ENCODE data around the gene CARS2. TPM values are rescaled to one million over a fixed set of nuclear protein-coding genes. Genes with fewer than 3 reads are reported as not detected.

Gene CARS2
- total RNA-seq, 1 donor from 2014 or later, result 74.6 TPM

DNA sequence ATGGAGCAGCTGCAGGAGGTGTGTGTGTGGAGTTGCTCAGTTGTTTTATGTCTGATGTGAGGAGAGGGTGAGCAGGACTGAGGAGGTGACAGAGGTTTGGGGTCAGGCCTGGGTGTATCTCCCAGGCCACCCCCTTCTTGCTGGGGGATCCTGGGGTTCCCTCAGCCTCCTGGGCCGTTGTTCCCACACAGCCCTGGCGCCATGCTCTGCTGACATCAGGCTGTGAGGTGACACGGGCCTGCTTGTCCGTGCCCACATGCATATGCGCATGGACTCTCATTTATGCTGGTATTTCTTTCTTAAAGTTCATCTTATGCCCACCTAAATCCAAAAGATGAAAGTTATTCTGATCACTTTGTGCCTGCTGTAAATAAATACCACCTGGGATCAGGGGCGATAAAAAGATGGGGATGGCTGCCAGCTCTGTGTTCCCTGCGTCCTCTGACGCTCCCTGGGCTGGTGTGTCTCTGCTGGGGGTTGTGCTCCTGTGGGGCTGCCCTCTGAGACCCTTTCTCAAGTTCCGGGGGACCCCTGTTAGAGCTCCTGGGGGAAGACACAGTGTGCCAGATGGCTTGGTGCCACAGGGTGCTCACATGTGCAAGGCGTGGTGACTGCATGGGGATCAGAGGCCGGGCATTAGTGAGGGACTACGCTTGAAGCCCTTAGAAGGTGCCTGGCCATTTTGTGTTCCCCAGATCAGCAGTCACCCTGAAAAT, 78.0 kb downstream of the CARS2 start:
- Histone ChIP-seq H3K27ac (ENCODE audit: low read depth, low read length) (no peak overlapping the region), H3K36me3 (ENCODE audit: control insufficient read depth in 3 of 3, insufficient read depth in 3 of 3, low read length in 3 of 3) (peaks cover 32 to 40% (median 37%) of the 10 kb centered on the region in 3 donors), H3K9ac (ENCODE audit: low read depth in 1 of 3, low read length in 3 of 3) (no peak overlapping the region), H3K27me3 (ENCODE audit: control insufficient read depth in 3 of 3, insufficient read depth in 3 of 3, low read length in 3 of 3) (no peaks in the 10 kb centered on the region), H3K4me1 (ENCODE audit: control insufficient read depth in 3 of 3, insufficient read depth in 3 of 3, low read length in 3 of 3) (peaks cover 12 to 25% (median 16%) of the 10 kb centered on the region in 3 donors), H3K9me3 (ENCODE audit: control insufficient read depth in 3 of 3, low read length in 3 of 3) (no peaks in the 10 kb centered on the region), H3K4me3 (ENCODE audit: low read length in 3 of 3) (no peak overlapping the region)

DNA sequence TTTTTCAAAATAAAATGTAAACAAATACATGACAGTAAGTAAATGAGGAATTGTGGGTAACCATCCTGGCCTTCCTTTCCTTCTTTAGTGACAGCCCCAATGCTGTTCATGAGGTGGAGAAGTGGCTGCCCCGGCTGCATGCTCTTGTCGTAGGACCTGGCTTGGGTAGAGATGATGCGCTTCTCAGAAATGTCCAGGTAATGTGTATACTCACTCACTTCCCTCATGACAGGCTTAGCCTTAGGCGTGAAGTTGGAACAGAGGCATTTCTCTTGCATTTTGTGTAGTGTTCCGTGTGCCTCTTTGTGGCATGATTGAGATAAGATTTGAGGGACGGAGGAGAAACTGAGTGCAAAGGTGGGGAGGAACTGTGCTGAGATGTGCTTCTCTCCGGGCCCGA, 78.6 kb downstream of the CARS2 start:
- Histone ChIP-seq H3K27me3 (ENCODE audit: control insufficient read depth in 3 of 3, insufficient read depth in 3 of 3, low read length in 3 of 3) (no peaks in the 10 kb centered on the region), H3K4me1 (ENCODE audit: control insufficient read depth in 3 of 3, insufficient read depth in 3 of 3, low read length in 3 of 3) (peaks cover 12 to 25% (median 16%) of the 10 kb centered on the region in 3 donors), H3K36me3 (ENCODE audit: control insufficient read depth in 3 of 3, insufficient read depth in 3 of 3, low read length in 3 of 3) (peaks cover 36 to 44% (median 42%) of the 10 kb centered on the region in 3 donors), H3K9me3 (ENCODE audit: control insufficient read depth in 3 of 3, low read length in 3 of 3) (no peaks in the 10 kb centered on the region), H3K27ac (ENCODE audit: low read depth, low read length) (no peak overlapping the region), H3K9ac (ENCODE audit: low read depth in 1 of 3, low read length in 3 of 3) (no peak overlapping the region), H3K4me3 (ENCODE audit: low read length in 3 of 3) (no peak overlapping the region)

GRCh38 chr13:110626521-110626920, 79.4 kb downstream of the CARS2 start:
- Histone ChIP-seq H3K9ac (ENCODE audit: low read depth in 1 of 3, low read length in 3 of 3) (no peak overlapping the region), H3K36me3 (ENCODE audit: control insufficient read depth in 3 of 3, insufficient read depth in 3 of 3, low read length in 3 of 3) (peaks cover 36 to 47% (median 44%) of the 10 kb centered on the region in 3 donors), H3K4me3 (ENCODE audit: low read length in 3 of 3) (no peak overlapping the region), H3K27ac (ENCODE audit: low read depth, low read length) (no peak overlapping the region), H3K9me3 (ENCODE audit: control insufficient read depth in 3 of 3, low read length in 3 of 3) (no peaks in the 10 kb centered on the region), H3K4me1 (ENCODE audit: control insufficient read depth in 3 of 3, insufficient read depth in 3 of 3, low read length in 3 of 3) (peaks cover 12 to 25% (median 16%) of the 10 kb centered on the region in 3 donors), H3K27me3 (ENCODE audit: control insufficient read depth in 3 of 3, insufficient read depth in 3 of 3, low read length in 3 of 3) (no peaks in the 10 kb centered on the region)

DNA sequence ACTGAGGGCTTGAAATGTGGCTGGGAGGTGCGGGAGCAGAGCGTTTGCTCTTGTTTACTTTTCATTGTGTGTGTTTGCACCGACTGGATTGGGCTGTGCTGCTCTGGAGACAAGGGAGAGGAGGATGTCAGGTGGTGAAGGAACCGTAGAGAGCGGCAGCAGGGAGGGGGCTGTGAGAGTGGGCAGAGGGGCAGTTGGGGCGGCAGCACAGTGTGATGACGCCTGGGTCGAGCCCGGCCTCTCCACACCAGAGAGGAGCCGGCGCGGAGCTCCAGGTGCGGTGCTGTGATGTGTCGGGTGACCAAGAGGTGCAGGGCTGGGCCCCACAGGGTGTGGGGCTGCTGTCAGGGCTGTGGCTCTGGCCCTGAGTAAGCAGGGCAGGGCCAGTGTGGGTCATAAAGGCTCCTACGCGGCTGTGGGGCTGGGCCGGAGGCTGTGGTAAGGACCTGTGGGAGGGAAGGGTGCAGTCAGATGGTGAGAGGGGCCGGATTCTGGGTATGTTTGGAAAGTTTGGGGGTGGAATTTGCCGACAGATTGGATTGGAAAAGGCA, 80.1 kb downstream of the CARS2 start:
- Histone ChIP-seq H3K36me3 (ENCODE audit: control insufficient read depth in 3 of 3, insufficient read depth in 3 of 3, low read length in 3 of 3) (peaks cover 35 to 47% (median 44%) of the 10 kb centered on the region in 3 donors), H3K27ac (ENCODE audit: low read depth, low read length) (no peak overlapping the region)

GRCh38 chr13:110624766-110625756, 80.9 kb downstream of the CARS2 start:
- H3K9me3 ChIP-seq (ENCODE audit: control insufficient read depth in 3 of 3, low read length in 3 of 3), result no peaks in the 10 kb centered on the region
- no peak overlapping the region for H3K27ac ChIP-seq (ENCODE audit: low read depth, low read length)
- peaks cover 33 to 47% (median 44%) of the 10 kb centered on the region in 3 donors for H3K36me3 ChIP-seq (ENCODE audit: control insufficient read depth in 3 of 3, insufficient read depth in 3 of 3, low read length in 3 of 3)
- H3K9ac ChIP-seq (ENCODE audit: low read depth in 1 of 3, low read length in 3 of 3), result no peak overlapping the region
- peaks cover 9 to 25% (median 10%) of the 10 kb centered on the region in 3 donors for H3K4me1 ChIP-seq (ENCODE audit: control insufficient read depth in 3 of 3, insufficient read depth in 3 of 3, low read length in 3 of 3)
- no peaks in the 10 kb centered on the region for H3K27me3 ChIP-seq (ENCODE audit: control insufficient read depth in 3 of 3, insufficient read depth in 3 of 3, low read length in 3 of 3)
- no peak overlapping the region for H3K4me3 ChIP-seq (ENCODE audit: low read length in 3 of 3)

More for the DNA sequence above, 80.1 kb downstream of the CARS2 start:
- Histone ChIP-seq H3K27me3 (ENCODE audit: control insufficient read depth in 3 of 3, insufficient read depth in 3 of 3, low read length in 3 of 3) (no peaks in the 10 kb centered on the region), H3K9ac (ENCODE audit: low read depth in 1 of 3, low read length in 3 of 3) (no peak overlapping the region), H3K9me3 (ENCODE audit: control insufficient read depth in 3 of 3, low read length in 3 of 3) (no peaks in the 10 kb centered on the region), H3K4me3 (ENCODE audit: low read length in 3 of 3) (no peak overlapping the region), H3K4me1 (ENCODE audit: control insufficient read depth in 3 of 3, insufficient read depth in 3 of 3, low read length in 3 of 3) (peaks cover 9 to 25% (median 13%) of the 10 kb centered on the region in 3 donors)

- H3K4me3 ChIP-seq (ENCODE audit: low read length in 3 of 3), result no peak overlapping the region
- no peaks in the 10 kb centered on the region for H3K27me3 ChIP-seq (ENCODE audit: control insufficient read depth in 3 of 3, insufficient read depth in 3 of 3, low read length in 3 of 3)
- H3K9me3 ChIP-seq (ENCODE audit: control insufficient read depth in 3 of 3, low read length in 3 of 3), result no peaks in the 10 kb centered on the region
- H3K36me3 ChIP-seq (ENCODE audit: control insufficient read depth in 3 of 3, insufficient read depth in 3 of 3, low read length in 3 of 3), result peaks cover 20 to 34% (median 25%) of the 10 kb centered on the region in 3 donors
- peaks cover 24 to 28% (median 24%) of the 10 kb centered on the region in 3 donors for H3K4me1 ChIP-seq (ENCODE audit: control insufficient read depth in 3 of 3, insufficient read depth in 3 of 3, low read length in 3 of 3)
- H3K27ac ChIP-seq (ENCODE audit: low read depth, low read length), result no peak overlapping the region
- peak overlapping the region in 1 of 3 donors; percentile 30 for H3K9ac ChIP-seq (ENCODE audit: low read depth in 1 of 3, low read length in 3 of 3)
Observed at GRCh38 chr13:110620596-110620995, 85.3 kb downstream of the CARS2 start.

DNA sequence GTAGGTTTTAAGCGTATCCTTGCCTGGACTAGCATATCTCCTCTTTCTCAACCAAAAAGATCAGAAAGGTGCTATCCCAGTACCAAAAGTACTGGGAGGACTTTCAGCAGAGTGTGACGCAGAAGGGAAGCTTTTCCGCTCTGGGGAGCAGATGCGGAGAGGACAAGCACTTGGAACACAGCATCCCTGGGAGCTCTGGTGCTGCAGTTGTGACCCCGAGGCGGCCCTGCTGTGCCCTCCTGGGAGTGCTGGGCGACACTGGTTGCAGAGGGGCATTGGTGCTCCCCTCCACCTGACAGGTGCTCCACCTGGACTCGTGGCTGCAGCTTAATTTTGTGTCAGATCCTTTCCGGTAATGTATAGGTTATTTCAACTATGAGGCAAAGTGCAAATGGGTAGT, 87.1 kb downstream of the CARS2 start:
- peaks cover 28 to 34% (median 28%) of the 10 kb centered on the region in 3 donors for H3K4me1 ChIP-seq (ENCODE audit: control insufficient read depth in 3 of 3, insufficient read depth in 3 of 3, low read length in 3 of 3)
- peaks cover 0 to 3% (median 0%) of the 10 kb centered on the region in 3 donors for H3K9me3 ChIP-seq (ENCODE audit: control insufficient read depth in 3 of 3, low read length in 3 of 3)
- H3K27ac ChIP-seq (ENCODE audit: low read depth, low read length), result no peak overlapping the region

GRCh38 chr13:110618167-110618566, 87.7 kb downstream of the CARS2 start:
- Histone ChIP-seq H3K27me3 (ENCODE audit: control insufficient read depth in 3 of 3, insufficient read depth in 3 of 3, low read length in 3 of 3) (no peaks in the 10 kb centered on the region), H3K9ac (ENCODE audit: low read depth in 1 of 3, low read length in 3 of 3) (peak overlapping the region in 1 of 3 donors; percentile 0), H3K36me3 (ENCODE audit: control insufficient read depth in 3 of 3, insufficient read depth in 3 of 3, low read length in 3 of 3) (peaks cover 6 to 13% (median 10%) of the 10 kb centered on the region in 3 donors), H3K4me1 (ENCODE audit: control insufficient read depth in 3 of 3, insufficient read depth in 3 of 3, low read length in 3 of 3) (peaks cover 28 to 34% (median 28%) of the 10 kb centered on the region in 3 donors), H3K27ac (ENCODE audit: low read depth, low read length) (no peak overlapping the region), H3K9me3 (ENCODE audit: control insufficient read depth in 3 of 3, low read length in 3 of 3) (peaks cover 0 to 3% (median 0%) of the 10 kb centered on the region in 3 donors), H3K4me3 (ENCODE audit: low read length in 3 of 3) (no peak overlapping the region)

More for the DNA sequence above, 87.1 kb downstream of the CARS2 start:
- Histone ChIP-seq H3K36me3 (ENCODE audit: control insufficient read depth in 3 of 3, insufficient read depth in 3 of 3, low read length in 3 of 3) (peaks cover 10 to 17% (median 14%) of the 10 kb centered on the region in 3 donors), H3K27me3 (ENCODE audit: control insufficient read depth in 3 of 3, insufficient read depth in 3 of 3, low read length in 3 of 3) (no peaks in the 10 kb centered on the region), H3K9ac (ENCODE audit: low read depth in 1 of 3, low read length in 3 of 3) (no peak overlapping the region), H3K4me3 (ENCODE audit: low read length in 3 of 3) (no peak overlapping the region)

DNA sequence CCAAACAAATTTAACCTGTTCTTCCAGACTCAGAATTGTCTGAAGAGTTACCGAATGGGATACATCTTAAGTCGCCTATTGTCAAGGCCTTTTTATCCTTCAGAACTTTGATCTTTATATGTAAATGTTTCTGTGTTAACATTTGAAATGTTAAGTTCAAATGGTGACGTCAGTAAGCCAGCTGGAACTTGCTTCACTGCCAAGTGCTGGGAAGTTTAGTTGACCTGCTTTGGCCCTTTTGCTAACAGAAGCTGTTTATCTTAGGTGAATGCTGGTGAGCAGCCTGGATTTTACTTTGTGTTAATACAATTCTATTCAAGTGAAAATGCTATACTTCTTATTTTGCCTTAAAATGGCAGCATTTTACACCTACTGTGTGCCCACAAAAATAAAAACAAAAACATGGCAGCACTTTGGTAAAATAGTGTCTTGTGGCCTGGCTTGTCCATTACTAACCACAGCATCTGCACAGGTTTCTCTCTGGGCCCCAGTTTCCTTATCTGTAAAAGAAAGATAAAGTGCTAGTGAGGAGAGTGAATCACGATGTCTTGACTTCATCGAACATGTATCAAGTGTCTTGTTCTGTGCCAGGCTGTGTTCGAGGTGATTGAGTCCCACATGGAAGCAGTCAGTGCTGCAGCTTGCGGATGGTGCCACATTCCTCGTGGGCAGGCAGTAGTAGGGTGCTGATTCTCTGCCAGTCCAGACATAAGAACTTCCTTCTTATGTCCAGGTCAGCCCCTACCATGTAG, 88.4 kb downstream of the CARS2 start:
- Histone ChIP-seq H3K27ac (ENCODE audit: low read depth, low read length) (peak overlapping the region; percentile 20), H3K27me3 (ENCODE audit: control insufficient read depth in 3 of 3, insufficient read depth in 3 of 3, low read length in 3 of 3) (no peaks in the 10 kb centered on the region), H3K36me3 (ENCODE audit: control insufficient read depth in 3 of 3, insufficient read depth in 3 of 3, low read length in 3 of 3) (peaks cover 0 to 7% (median 3%) of the 10 kb centered on the region in 3 donors), H3K4me3 (ENCODE audit: low read length in 3 of 3) (peak overlapping the region in 2 of 3 donors; percentile 15 to 85), H3K4me1 (ENCODE audit: control insufficient read depth in 3 of 3, insufficient read depth in 3 of 3, low read length in 3 of 3) (peaks cover 28 to 34% (median 28%) of the 10 kb centered on the region in 3 donors), H3K9ac (ENCODE audit: low read depth in 1 of 3, low read length in 3 of 3) (peak overlapping the region; percentile 47 to 95 (median 94)), H3K9me3 (ENCODE audit: control insufficient read depth in 3 of 3, low read length in 3 of 3) (peaks cover 0 to 3% (median 0%) of the 10 kb centered on the region in 3 donors)
